Small intestine (tissue), 7 donors: ENCODE results near the gene SHLD1. TPM values are rescaled to one million over a fixed set of nuclear protein-coding genes. Genes with fewer than 3 reads are reported as not detected.

Experiments used
- DNase-seq, 2 donors: peaks; one replicate each; pipeline versions ENCODE4 v3.0.0 to v3.0.0-alpha.2; 2013
- FAIRE-seq: peaks from 2 replicates; lab custom pipeline; 2012; peaks lifted over from hg19 to GRCh38; lab: Jason Lieb, UNC
- H3K27ac ChIP-seq, 3 donors: one replicate each; pipeline ENCODE4 v1.5.1; 2013; ENCODE audit warnings: low read length in 2 of 3, mild to moderate bottlenecking in 2 of 3, control low read depth in 1 of 3, inconsistent platforms in 1 of 3, low read depth in 1 of 3, moderate library complexity in 1 of 3
- H3K27me3 ChIP-seq, 3 donors: one replicate each; pipeline ENCODE4 v1.6.1; 2013; ENCODE audit warnings: low read length in 3 of 3, inconsistent platforms in 1 of 3; ENCODE audit not compliant: control insufficient read depth in 3 of 3, insufficient read depth in 3 of 3
- H3K36me3 ChIP-seq, 3 donors: one replicate each; pipeline ENCODE4 v1.6.1; 2013; ENCODE audit warnings: low read length in 3 of 3, inconsistent platforms in 1 of 3, low read depth in 1 of 3, mild to moderate bottlenecking in 1 of 3, moderate library complexity in 1 of 3; ENCODE audit not compliant: control insufficient read depth in 3 of 3, insufficient read depth in 2 of 3
- H3K4me1 ChIP-seq, 3 donors: one replicate each; pipeline ENCODE4 v1.6.1; 2013; ENCODE audit warnings: low read length in 2 of 3, inconsistent platforms in 1 of 3, low read depth in 1 of 3, mild to moderate bottlenecking in 1 of 3, moderate library complexity in 1 of 3; ENCODE audit not compliant: control insufficient read depth in 3 of 3, insufficient read depth in 2 of 3
- H3K4me3 ChIP-seq, 3 donors: one replicate each; pipeline ENCODE4 v1.5.1; 2013; ENCODE audit warnings: low read length in 3 of 3, control low read depth in 1 of 3, inconsistent platforms in 1 of 3, low read depth in 1 of 3, mild to moderate bottlenecking in 1 of 3, moderate library complexity in 1 of 3
- H3K9me3 ChIP-seq, 2 donors: one replicate each; pipeline ENCODE4 v1.6.1; 2013; ENCODE audit warnings: low read depth in 1 of 2, low read length in 1 of 2; ENCODE audit not compliant: control insufficient read depth in 2 of 2, insufficient read depth in 1 of 2
- WGBS, 3 donors: extraction: QIAGEN DNeasy Blood & Tissue Kit; methylation state at CpG; one replicate each; pipeline ENCODE4 v1.1.7; 2013; 5-methylcytosine and 5-hydroxymethylcytosine counted together
- polyA plus RNA-seq, 4 donors: library from polyadenylated mRNA; stranded (reverse) in 3 of 4; unstranded in 1 of 4; fragments of 200-250 nt in 3 of 4; fragments of 120-200 nt in 1 of 4; gene quantifications; one replicate each; pipeline versions ENCODE4 v1.2.1 to v1.2.3, GENCODE V29; 2013
- donor health status: healthy with polysubstance abuse.
- donor health status: control.
- donor health status: control.
- donor health status: Bipolar disorder and iron deficiency.
- donor health status: healthy.

SHLD1 gene
- polyA plus RNA-seq, 4 donors, result 12.3 to 19.2 (median 17.0) TPM

- peaks cover 0 to 2% of the 10 kb centered on the region in 2 donors for H3K9me3 ChIP-seq
- H3K27ac ChIP-seq, result peak overlapping the region in 2 of 3 donors; percentile 2 to 6
- peak; percentile 13 to 58 for DNase-seq
- WGBS, 3 donors, result 87 to 94% (median 89%) methylated on average over 6 of the region's 6 CpGs
- peaks cover 6 to 12% (median 11%) of the 10 kb centered on the region in 3 donors for H3K4me1 ChIP-seq
- H3K4me3 ChIP-seq, result no peak overlapping the region
- H3K36me3 ChIP-seq, result peaks cover 0 to 6% (median 0%) of the 10 kb centered on the region in 3 donors
- FAIRE-seq, result no peak
- H3K27me3 ChIP-seq, result no peaks in the 10 kb centered on the region
Observed at GRCh38 chr20:5833309-5833941, 83.2 kb downstream of the SHLD1 start.

- peaks cover 0 to 2% of the 10 kb centered on the region in 2 donors for H3K9me3 ChIP-seq
- peaks cover 6 to 12% (median 11%) of the 10 kb centered on the region in 3 donors for H3K4me1 ChIP-seq
- peaks cover 0 to 6% (median 0%) of the 10 kb centered on the region in 3 donors for H3K36me3 ChIP-seq
- H3K4me3 ChIP-seq, result no peak overlapping the region
- DNase-seq (peak in 1 of 2 donors; percentile 21), FAIRE-seq (no peak)
- H3K27ac ChIP-seq, result no peak overlapping the region
- H3K27me3 ChIP-seq, result no peaks in the 10 kb centered on the region
Observed at GRCh38 chr20:5834436-5835005, 84.3 kb downstream of the SHLD1 start.

GRCh38 chr20:5835321-5835821, 85.2 kb downstream of the SHLD1 start:
- Histone ChIP-seq H3K27me3 (no peaks in the 10 kb centered on the region), H3K36me3 (peaks cover 0 to 6% (median 0%) of the 10 kb centered on the region in 3 donors), H3K27ac (peak overlapping the region in 1 of 3 donors; percentile 60), H3K4me1 (peaks cover 6 to 12% (median 11%) of the 10 kb centered on the region in 3 donors), H3K4me3 (no peak overlapping the region), H3K9me3 (peaks cover 0 to 2% of the 10 kb centered on the region in 2 donors)
- 39 to 68% (median 59%) methylated on average over 2 of the region's 2 CpGs for WGBS, 3 donors
- DNase-seq, result peak; percentile 12 to 24
- no peak for FAIRE-seq

- Histone ChIP-seq H3K4me1 (peaks cover 6 to 12% (median 11%) of the 10 kb centered on the region in 3 donors), H3K4me3 (no peak overlapping the region), H3K36me3 (peaks cover 0 to 6% (median 0%) of the 10 kb centered on the region in 3 donors), H3K27me3 (no peaks in the 10 kb centered on the region), H3K9me3 (peaks cover 0 to 2% of the 10 kb centered on the region in 2 donors), H3K27ac (peak overlapping the region in 1 of 3 donors; percentile 47)
- DNase-seq (peak in 1 of 2 donors; percentile 15), FAIRE-seq (no peak)
- WGBS, 3 donors, result 53 to 84% (median 72%) methylated on average over 4 of the region's 4 CpGs
Observed at GRCh38 chr20:5835871-5836270, 85.7 kb downstream of the SHLD1 start.

GRCh38 chr20:5836569-5836968, 86.4 kb downstream of the SHLD1 start:
- DNase-seq, result no peak
- no peak for FAIRE-seq
- H3K9me3 ChIP-seq, result peaks cover 0 to 2% of the 10 kb centered on the region in 2 donors
- no peaks in the 10 kb centered on the region for H3K27me3 ChIP-seq
- 74 to 93% (median 91%) methylated on average over 4 of the region's 4 CpGs for whole genome bisulfite sequencing, 3 donors
- H3K4me1 ChIP-seq, result peaks cover 4 to 12% (median 11%) of the 10 kb centered on the region in 3 donors
- H3K36me3 ChIP-seq, result peaks cover 0 to 6% (median 0%) of the 10 kb centered on the region in 3 donors
- H3K4me3 ChIP-seq, result no peak overlapping the region
- peak overlapping the region in 1 of 3 donors; percentile 4 for H3K27ac ChIP-seq

GRCh38 chr20:5840411-5841002, 90.3 kb downstream of the SHLD1 start:
- H3K27ac ChIP-seq, result no peak overlapping the region
- no peak for FAIRE-seq
- H3K9me3 ChIP-seq, result no peaks in the 10 kb centered on the region
- no peak overlapping the region for H3K4me3 ChIP-seq
- WGBS, 3 donors, result 90 to 91% (median 91%) methylated on average over 5 of the region's 5 CpGs
- no peaks in the 10 kb centered on the region for H3K36me3 ChIP-seq
- H3K4me1 ChIP-seq, result peaks cover 2 to 12% (median 2%) of the 10 kb centered on the region in 3 donors
- no peak for DNase-seq
- H3K27me3 ChIP-seq, result no peaks in the 10 kb centered on the region

- Histone ChIP-seq H3K27ac (no peak overlapping the region), H3K4me3 (no peak overlapping the region), H3K27me3 (no peaks in the 10 kb centered on the region), H3K36me3 (no peaks in the 10 kb centered on the region), H3K9me3 (no peaks in the 10 kb centered on the region), H3K4me1 (peaks cover 0 to 14% (median 2%) of the 10 kb centered on the region in 3 donors)
- DNase-seq (peak in 1 of 2 donors; percentile 33), FAIRE-seq (no peak)
- WGBS, 3 donors, result 27 to 65% (median 30%) methylated on average over 1 of the region's 1 CpG
Observed at GRCh38 chr20:5841522-5841921, 91.3 kb downstream of the SHLD1 start.

GRCh38 chr20:5842465-5842864, 92.3 kb downstream of the SHLD1 start:
- DNase-seq (no peak), FAIRE-seq (no peak)
- 84 to 91% (median 87%) methylated on average over 2 of the region's 2 CpGs for WGBS, 3 donors
- H3K9me3 ChIP-seq, result no peaks in the 10 kb centered on the region
- H3K36me3 ChIP-seq, result no peaks in the 10 kb centered on the region
- no peak overlapping the region for H3K27ac ChIP-seq
- H3K27me3 ChIP-seq, result no peaks in the 10 kb centered on the region
- no peak overlapping the region for H3K4me3 ChIP-seq
- peaks cover 0 to 16% (median 2%) of the 10 kb centered on the region in 3 donors for H3K4me1 ChIP-seq
